HG03175 (cell line): ENCODE measurements around the gene VPS41.

Experiments used
- ATAC-seq: cut with Tn5 transposase; IDR thresholded peaks from one replicate; pipeline ENCODE4 v1.9.1; 2021; ENCODE audit warnings: mild to moderate bottlenecking, moderate library complexity; ENCODE audit not compliant: unreplicated experiment

VPS41 gene

GRCh38 chr7:38907066-38907465 is 1.9 kb downstream of the VPS41 start:
- no peak for ATAC-seq

DNA sequence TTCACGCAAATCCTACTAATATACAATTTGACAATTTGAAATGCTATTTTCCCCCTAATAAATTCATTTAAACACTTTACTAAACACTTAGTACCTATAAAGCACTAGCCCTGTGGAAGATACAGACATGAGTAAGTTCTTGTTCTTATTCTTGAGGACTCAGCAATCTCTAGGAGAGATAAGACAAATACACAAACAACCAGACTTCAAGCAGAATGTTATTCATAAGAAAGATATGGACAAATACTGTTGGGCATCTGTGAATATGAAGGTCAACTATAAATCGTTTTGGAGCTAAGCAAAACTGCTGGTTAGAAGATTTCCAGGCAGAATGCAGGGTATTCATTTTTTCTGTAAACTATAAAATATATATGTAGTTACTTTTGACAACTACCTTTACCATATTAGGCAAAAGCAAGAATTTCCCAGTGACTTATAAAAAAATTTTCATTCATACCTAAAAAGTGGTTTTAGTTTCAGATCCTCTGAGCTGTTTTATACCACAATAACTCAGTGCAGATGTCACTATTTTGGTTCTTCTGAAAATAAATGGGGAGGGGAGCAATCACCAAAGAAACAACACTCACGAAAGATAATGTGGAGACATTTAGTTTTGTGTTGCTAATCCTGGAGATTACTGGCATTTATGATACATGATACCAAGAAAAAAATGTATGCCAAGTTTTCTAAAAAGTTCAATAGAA is 3.8 kb downstream of the VPS41 start:
- ATAC-seq = peak; percentile 37

GRCh38 chr7:38903057-38903456 is 5.9 kb downstream of the VPS41 start:
- ATAC-seq = no peak

DNA sequence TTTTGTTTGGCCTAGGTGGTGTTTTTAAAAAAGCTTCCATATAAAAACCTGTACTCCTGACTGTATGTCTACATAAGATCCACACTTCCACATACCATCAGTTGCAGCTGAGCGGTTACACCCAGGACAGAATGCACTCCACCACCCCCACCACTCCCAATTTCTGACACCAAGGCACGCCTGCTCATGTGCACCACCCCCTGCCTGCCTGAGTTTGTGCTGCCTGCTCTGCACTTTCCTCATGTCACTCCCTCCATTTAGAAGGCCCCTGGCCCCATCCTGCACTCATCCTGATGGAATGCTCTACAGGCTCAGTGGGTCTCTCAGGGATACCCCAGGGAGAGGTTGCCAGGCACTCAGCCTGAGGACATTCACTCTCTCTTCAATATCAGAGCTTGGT is 6.5 kb downstream of the VPS41 start:
- ATAC-seq = no peak

DNA sequence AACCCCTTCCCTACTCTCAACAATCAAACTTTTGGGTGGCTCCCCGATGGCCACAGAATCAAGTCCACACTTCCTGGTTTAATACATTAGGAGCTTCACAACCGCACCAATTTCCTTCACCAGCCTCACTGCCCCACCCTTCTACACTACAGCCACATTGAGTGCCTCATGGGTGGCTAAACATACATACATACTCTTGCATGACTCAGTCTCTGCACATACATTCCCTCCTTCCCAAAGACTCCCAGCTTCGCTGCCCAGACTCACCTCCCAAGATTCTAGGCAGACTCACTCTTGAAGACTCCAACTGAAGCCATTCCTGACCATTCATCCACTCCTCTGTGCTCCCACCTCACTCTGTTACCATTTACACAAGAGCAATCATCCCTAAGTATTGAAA is 15.9 kb downstream of the VPS41 start:
- ATAC-seq = no peak

- ATAC-seq = no peak
These were observed 18.4 kb downstream of the VPS41 start for GRCh38 chr7:38890597-38890996.

DNA sequence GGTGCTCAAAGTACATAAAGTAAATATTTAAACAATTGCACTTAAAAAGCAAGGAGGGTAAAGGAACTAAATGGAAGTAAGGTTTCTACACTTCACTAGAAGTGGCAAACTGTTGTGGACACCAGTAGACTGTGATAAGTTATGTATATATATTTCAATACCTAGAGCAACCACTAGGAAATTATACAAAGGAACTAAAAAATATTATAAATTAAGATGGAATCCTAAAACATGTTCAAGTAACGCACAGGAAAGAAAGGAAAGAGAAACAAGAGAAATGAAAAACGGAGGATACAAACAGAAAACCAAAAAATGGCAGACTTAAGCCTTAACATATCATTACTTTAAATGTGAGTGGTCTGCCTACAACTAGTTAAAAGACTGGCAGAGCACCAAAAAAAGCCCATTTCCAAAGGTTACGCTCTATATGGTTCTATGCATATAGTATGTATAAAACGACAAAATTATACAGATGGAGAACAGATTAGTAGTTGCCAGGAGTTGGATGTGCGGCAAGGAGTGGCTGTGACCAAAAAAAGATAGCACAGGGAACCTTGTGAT is 19.0 kb downstream of the VPS41 start:
- ATAC-seq = no peak

DNA sequence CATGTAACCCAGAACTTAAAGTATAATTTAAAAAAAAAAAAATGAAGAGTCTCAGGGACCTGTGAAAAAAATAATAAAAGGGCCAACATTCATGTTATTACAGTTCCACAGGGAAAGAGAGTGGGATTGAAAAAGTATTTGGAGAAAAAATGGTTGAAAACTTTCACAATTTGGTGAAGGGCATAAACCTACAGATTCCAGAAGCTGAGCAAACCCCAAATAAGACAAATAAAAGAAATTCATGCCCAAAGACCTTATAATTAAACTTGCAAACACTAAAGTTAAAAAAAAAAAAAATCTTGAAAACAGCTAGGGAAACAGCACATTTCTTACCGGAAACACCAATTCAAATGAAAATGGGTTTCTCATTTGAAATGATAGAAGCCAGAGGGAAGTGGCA is 19.9 kb downstream of the VPS41 start:
- no peak for ATAC-seq

DNA sequence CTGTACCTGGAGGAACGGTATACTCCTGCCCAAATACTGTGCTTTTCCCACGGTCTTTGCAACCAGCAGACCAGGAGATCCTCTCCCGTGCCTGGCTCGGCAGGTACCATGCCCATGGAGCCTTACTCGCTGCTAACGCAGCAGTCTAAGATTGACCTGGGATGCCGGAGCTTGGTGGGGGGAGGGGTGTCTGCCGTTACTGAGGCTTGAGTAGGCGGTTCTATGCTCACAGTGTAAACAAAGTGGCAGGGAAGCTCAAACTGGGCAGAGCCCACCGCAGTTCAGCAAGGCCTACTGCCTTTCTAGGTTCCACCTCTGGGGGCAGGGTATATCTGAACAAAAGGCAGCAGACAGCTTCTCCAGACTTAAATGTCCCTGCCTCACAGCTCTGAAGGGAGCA is 22.7 kb downstream of the VPS41 start:
- no peak for ATAC-seq

DNA sequence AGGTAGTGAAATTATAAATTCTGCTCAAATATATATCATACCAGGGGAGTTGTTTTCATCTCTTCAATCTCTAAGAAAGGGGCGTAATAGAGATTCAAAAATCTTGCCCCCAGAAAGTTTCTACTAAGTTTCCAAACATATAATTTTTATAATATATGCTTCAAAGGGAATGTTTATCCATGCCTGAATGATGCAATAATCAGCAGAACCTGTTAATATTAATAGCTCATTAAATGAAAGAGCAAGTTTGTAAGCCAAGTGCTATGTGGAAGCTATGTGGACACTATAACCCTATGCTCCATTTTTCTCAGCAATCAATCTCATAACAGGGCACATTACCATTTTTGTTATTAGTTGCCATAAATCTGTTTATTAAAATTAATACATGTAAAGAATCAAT is 25.3 kb downstream of the VPS41 start:
- ATAC-seq = no peak

GRCh38 chr7:38881947-38882684 is 26.9 kb downstream of the VPS41 start:
- no peak for ATAC-seq

GRCh38 chr7:38881015-38881414 is 28.0 kb downstream of the VPS41 start:
- ATAC-seq = no peak

- ATAC-seq = no peak
These were observed 28.5 kb downstream of the VPS41 start for GRCh38 chr7:38880454-38880853.

- no peak for ATAC-seq
These were observed 29.0 kb downstream of the VPS41 start for GRCh38 chr7:38880035-38880434.

DNA sequence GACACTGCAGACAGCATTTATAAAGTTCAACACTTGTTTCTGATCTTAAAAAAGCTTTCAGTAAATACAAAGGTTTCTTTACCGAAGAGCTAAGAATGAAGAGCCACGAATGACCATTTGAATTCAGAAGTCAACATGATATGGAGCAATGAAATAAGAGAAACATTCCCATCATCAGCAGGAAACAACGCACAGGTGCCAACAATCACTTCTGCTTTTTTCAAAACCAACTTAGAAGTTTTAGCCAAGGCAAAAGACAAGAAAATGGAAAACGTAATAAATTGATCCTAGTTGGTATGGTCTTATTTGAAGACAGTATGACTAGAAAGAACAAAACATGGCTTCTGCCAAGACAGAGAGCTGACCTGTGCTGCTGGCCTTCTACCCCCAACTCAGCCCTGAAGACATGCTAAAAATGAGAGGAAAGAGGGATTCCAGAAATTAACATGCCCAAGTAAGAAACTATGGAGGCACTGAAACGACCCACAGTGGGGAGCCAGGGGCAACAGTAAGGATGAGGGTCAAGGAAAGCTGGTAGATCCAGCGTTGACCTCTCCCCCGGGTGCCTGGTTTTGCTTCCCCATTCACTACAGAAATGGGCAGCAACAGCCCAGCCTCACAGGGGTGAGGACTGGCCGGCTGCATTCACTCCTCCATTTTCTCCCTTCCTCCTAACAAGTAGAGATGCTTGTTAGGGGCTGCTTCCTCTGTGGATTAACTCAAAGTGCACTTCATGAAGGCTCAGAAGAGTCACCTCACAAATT is 30.1 kb downstream of the VPS41 start:
- ATAC-seq = no peak

DNA sequence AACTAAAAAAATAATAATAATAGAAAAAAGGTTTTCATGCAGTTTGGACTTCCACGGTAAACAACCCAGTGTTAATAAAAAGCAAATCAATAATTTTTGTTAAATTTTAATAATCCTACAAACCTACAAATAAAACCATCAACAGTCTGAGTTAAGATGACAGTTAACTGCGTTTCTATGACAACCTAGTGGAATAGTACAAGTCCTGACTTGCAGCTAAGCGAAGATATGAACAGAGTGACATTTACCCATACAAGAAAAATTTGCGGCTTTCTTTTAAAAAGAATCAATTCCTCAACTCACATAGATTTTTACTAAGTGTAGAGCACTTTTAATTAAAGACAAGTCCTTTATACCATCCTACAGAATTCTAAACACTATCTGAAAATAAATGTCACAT is 35.6 kb downstream of the VPS41 start:
- ATAC-seq = no peak

- no peak for ATAC-seq
These were observed 36.8 kb downstream of the VPS41 start for GRCh38 chr7:38872202-38872601.

DNA sequence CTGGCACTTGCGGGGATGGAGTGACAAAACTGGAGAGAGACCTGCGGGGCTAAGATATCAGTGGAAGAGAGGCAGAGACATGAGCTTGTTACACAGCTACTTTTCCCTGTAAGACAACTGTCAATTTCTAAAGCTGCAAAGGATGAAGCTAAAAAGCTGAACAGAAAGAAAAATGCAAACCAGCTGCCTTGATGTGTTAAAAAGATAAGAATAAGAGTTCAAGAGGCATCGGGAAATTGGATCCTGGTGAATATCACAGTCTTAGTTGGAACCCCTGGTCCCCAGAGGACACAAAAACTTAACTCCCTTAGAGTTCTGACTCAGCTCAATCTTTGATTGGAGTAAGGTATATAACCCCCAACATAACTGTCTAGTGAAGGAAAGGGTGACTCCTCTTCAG is 38.8 kb downstream of the VPS41 start:
- ATAC-seq = no peak

GRCh38 chr7:38863601-38864291 is 45.2 kb downstream of the VPS41 start:
- ATAC-seq = no peak

- ATAC-seq = no peak
These were observed 46.3 kb downstream of the VPS41 start for GRCh38 chr7:38862666-38863065.

DNA sequence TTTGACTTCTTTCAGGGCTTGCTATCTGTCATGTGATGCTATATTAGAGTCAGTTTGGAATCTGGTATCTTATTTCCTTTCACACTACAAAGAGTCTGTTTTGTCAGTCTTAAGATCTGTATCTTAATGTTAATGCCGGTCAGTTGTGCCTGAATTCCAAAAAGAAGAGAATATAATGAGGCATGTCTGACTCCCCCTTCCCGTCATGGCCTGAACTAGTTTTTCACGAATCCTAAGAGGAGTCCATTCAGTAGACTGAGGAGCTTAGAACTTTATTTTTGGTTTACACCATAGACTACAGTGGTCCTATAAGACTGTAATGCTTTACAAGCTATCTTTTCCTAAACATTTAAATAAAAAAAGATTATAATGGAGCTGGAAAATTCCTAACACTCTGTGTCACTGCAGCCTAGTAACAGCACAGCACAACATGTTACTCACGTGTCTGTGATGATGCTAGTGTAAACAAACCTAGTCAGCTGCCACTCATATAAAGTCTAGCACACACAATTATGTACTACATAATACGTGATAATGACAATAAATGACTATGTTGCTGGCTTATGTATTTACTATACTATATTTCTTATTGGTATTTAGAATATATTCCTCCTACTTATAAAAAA is 50.6 kb downstream of the VPS41 start:
- ATAC-seq = no peak
